ENCODE measurements around the gene PHLDB3.
"Not testable (repeated sequence)": the region's sequence is repeated elsewhere in the genome, so short reads cannot be mapped to it uniquely, and the experiment has no call there.

Gene PHLDB3

GRCh38 chr19:43522929-43523328 lies 18.4 kb upstream of the PHLDB3 start:
- Histone ChIP-seq H3K9me3 (no peaks in the 10 kb centered on the region), H3K27me3 (ENCODE audit: low read depth) (no peaks in the 10 kb centered on the region), H3K4me1 (peaks cover 9% of the 10 kb centered on the region), H3K36me3 (replicated peaks) (no peaks in the 10 kb centered on the region), H3K4me3 (no peak overlapping the region)
- no peak for DNase-seq (ENCODE audit: low spot score in 2 of 2)
- in situ Hi-C loops (cut with MboI; ENCODE audit: low sequenced_read_pairs): loop anchor here (5.0 kb wide), 1 partner anchor 76 kb away; no protein-coding TSS in a partner anchor

GRCh38 chr19:43519436-43520088 lies 15.0 kb upstream of the PHLDB3 start:
- in situ Hi-C loops (cut with MboI; ENCODE audit: low sequenced_read_pairs): loop anchor here (5.0 kb wide), 1 partner anchor 72 kb away; no protein-coding TSS in a partner anchor
- Histone ChIP-seq H3K4me1 (no peaks in the 10 kb centered on the region), H3K4me3 (no peak overlapping the region), H3K36me3 (replicated peaks) (peaks cover 2% of the 10 kb centered on the region; the same call in 1 of the 2 replicates), H3K9me3 (no peaks in the 10 kb centered on the region), H3K27me3 (ENCODE audit: low read depth) (no peaks in the 10 kb centered on the region)
- DNase-seq (ENCODE audit: low spot score in 2 of 2): peak; percentile 81 to 88

GRCh38 chr19:43518051-43518450 lies 13.5 kb upstream of the PHLDB3 start:
- no peak for DNase-seq (ENCODE audit: low spot score in 2 of 2)
- no peaks in the 10 kb centered on the region for H3K27me3 ChIP-seq (ENCODE audit: low read depth)
- H3K9me3 ChIP-seq: no peaks in the 10 kb centered on the region
- in situ Hi-C loops (cut with MboI; ENCODE audit: low sequenced_read_pairs): no loop called here
- peaks cover 2% of the 10 kb centered on the region; the same call in 1 of the 2 replicates for H3K36me3 ChIP-seq (replicated peaks)
- no peaks in the 10 kb centered on the region for H3K4me1 ChIP-seq
- H3K4me3 ChIP-seq: no peak overlapping the region

GRCh38 chr19:43512399-43512798 lies 7.9 kb upstream of the PHLDB3 start:
- H3K36me3 ChIP-seq (replicated peaks); H3K27me3 ChIP-seq (ENCODE audit: low read depth); DNase-seq (ENCODE audit: low spot score in 2 of 2); in situ Hi-C loops (cut with MboI; ENCODE audit: low sequenced_read_pairs); H3K9me3 ChIP-seq; H3K4me3 ChIP-seq; H3K4me1 ChIP-seq: not testable (repeated sequence)

GRCh38 chr19:43511324-43511723 lies 6.8 kb upstream of the PHLDB3 start:
- Histone ChIP-seq H3K27me3 (ENCODE audit: low read depth) (no peaks in the 10 kb centered on the region), H3K4me3 (no peak overlapping the region), H3K36me3 (replicated peaks) (peaks cover 6% of the 10 kb centered on the region; the same call in 1 of the 2 replicates), H3K4me1 (no peaks in the 10 kb centered on the region), H3K9me3 (no peaks in the 10 kb centered on the region)
- in situ Hi-C loops (cut with MboI; ENCODE audit: low sequenced_read_pairs): no loop called here
- DNase-seq (ENCODE audit: low spot score in 2 of 2): no peak

- Histone ChIP-seq H3K4me1 (no peaks in the 10 kb centered on the region), H3K4me3 (no peak overlapping the region), H3K36me3 (replicated peaks) (peaks cover 6% of the 10 kb centered on the region; the same call in 1 of the 2 replicates), H3K9me3 (no peaks in the 10 kb centered on the region), H3K27me3 (ENCODE audit: low read depth) (no peaks in the 10 kb centered on the region)
- in situ Hi-C loops (cut with MboI; ENCODE audit: low sequenced_read_pairs): no loop called here
- no peak for DNase-seq (ENCODE audit: low spot score in 2 of 2)
These were observed 6.2 kb upstream of the PHLDB3 start for GRCh38 chr19:43510713-43511112.

GRCh38 chr19:43507880-43508279 lies 3.3 kb upstream of the PHLDB3 start:
- in situ Hi-C loops (cut with MboI; ENCODE audit: low sequenced_read_pairs): no loop called here
- H3K27me3 ChIP-seq (ENCODE audit: low read depth): no peaks in the 10 kb centered on the region
- H3K9me3 ChIP-seq: no peaks in the 10 kb centered on the region
- no peak overlapping the region for H3K4me3 ChIP-seq
- DNase-seq (ENCODE audit: low spot score in 2 of 2): no peak
- H3K36me3 ChIP-seq (replicated peaks): peaks cover 6% of the 10 kb centered on the region; the same call in 1 of the 2 replicates
- H3K4me1 ChIP-seq: no peaks in the 10 kb centered on the region

GRCh38 chr19:43506629-43507028 lies 2.1 kb upstream of the PHLDB3 start:
- peaks cover 6% of the 10 kb centered on the region; the same call in 1 of the 2 replicates for H3K36me3 ChIP-seq (replicated peaks)
- in situ Hi-C loops (cut with MboI; ENCODE audit: low sequenced_read_pairs): no loop called here

GRCh38 chr19:43505941-43506340 lies 1.4 kb upstream of the PHLDB3 start:
- DNase-seq (ENCODE audit: low spot score in 2 of 2): no peak
- Histone ChIP-seq H3K27me3 (ENCODE audit: low read depth) (no peaks in the 10 kb centered on the region), H3K36me3 (replicated peaks) (peaks cover 3% of the 10 kb centered on the region; the same call in 1 of the 2 replicates), H3K4me3 (no peak overlapping the region), H3K9me3 (no peaks in the 10 kb centered on the region), H3K4me1 (no peaks in the 10 kb centered on the region)
- in situ Hi-C loops (cut with MboI; ENCODE audit: low sequenced_read_pairs): no loop called here

More at GRCh38 chr19:43506629-43507028, 2.1 kb upstream of the PHLDB3 start:
- Histone ChIP-seq H3K4me1 (no peaks in the 10 kb centered on the region), H3K4me3 (no peak overlapping the region), H3K27me3 (ENCODE audit: low read depth) (no peaks in the 10 kb centered on the region), H3K9me3 (no peaks in the 10 kb centered on the region)
- no peak for DNase-seq (ENCODE audit: low spot score in 2 of 2)

- H3K4me3 ChIP-seq: no peak overlapping the region
- no peaks in the 10 kb centered on the region for H3K4me1 ChIP-seq
- no peaks in the 10 kb centered on the region for H3K9me3 ChIP-seq
- H3K36me3 ChIP-seq (replicated peaks): peaks cover 3% of the 10 kb centered on the region; the same call in 1 of the 2 replicates
- no peaks in the 10 kb centered on the region for H3K27me3 ChIP-seq (ENCODE audit: low read depth)
- in situ Hi-C loops (cut with MboI; ENCODE audit: low sequenced_read_pairs): no loop called here
- DNase-seq (ENCODE audit: low spot score in 2 of 2): no peak
These were observed 575 bp upstream of the PHLDB3 start for GRCh38 chr19:43505186-43505456.

GRCh38 chr19:43503501-43504425 lies 783 bp downstream of the PHLDB3 start:
- in situ Hi-C loops (cut with MboI; ENCODE audit: low sequenced_read_pairs): no loop called here
- peak overlapping the region; percentile 73 for H3K4me3 ChIP-seq
- peak; percentile 91 to 100 for DNase-seq (ENCODE audit: low spot score in 2 of 2)
- H3K27me3 ChIP-seq (ENCODE audit: low read depth): no peaks in the 10 kb centered on the region
- H3K4me1 ChIP-seq: no peaks in the 10 kb centered on the region
- H3K36me3 ChIP-seq (replicated peaks): peaks cover 2% of the 10 kb centered on the region; the same call in 1 of the 2 replicates
- H3K9me3 ChIP-seq: no peaks in the 10 kb centered on the region

GRCh38 chr19:43502419-43502976 lies 2.0 kb downstream of the PHLDB3 start:
- no peaks in the 10 kb centered on the region for H3K4me1 ChIP-seq
- H3K36me3 ChIP-seq (replicated peaks): no peaks in the 10 kb centered on the region; the same call in 1 of the 2 replicates
- DNase-seq (ENCODE audit: low spot score in 2 of 2): no peak
- no peak overlapping the region for H3K4me3 ChIP-seq
- no peaks in the 10 kb centered on the region for H3K27me3 ChIP-seq (ENCODE audit: low read depth)
- H3K9me3 ChIP-seq: no peaks in the 10 kb centered on the region
- in situ Hi-C loops (cut with MboI; ENCODE audit: low sequenced_read_pairs): no loop called here

- no peaks in the 10 kb centered on the region for H3K4me1 ChIP-seq
- H3K4me3 ChIP-seq: no peak overlapping the region
- H3K36me3 ChIP-seq (replicated peaks): no peaks in the 10 kb centered on the region; the same call in 1 of the 2 replicates
- in situ Hi-C loops (cut with MboI; ENCODE audit: low sequenced_read_pairs): no loop called here
- H3K27me3 ChIP-seq (ENCODE audit: low read depth): no peaks in the 10 kb centered on the region
- DNase-seq (ENCODE audit: low spot score in 2 of 2): no peak
- H3K9me3 ChIP-seq: no peaks in the 10 kb centered on the region
These were observed 2.7 kb downstream of the PHLDB3 start for GRCh38 chr19:43501661-43502418.

Data from HAP-1 (cell line).